ENCODE measurements around the gene RNH1. TPM values are rescaled to one million over a fixed set of nuclear protein-coding genes. Genes with fewer than 3 reads are reported as not detected.

RNH1 gene
- polyA plus RNA-seq, 1 of the 3 experiments (the other 2 are of a cell fraction) = 147 TPM

GRCh38 chr11:473962-474785, 32.9 kb downstream of the RNH1 start:
- Histone ChIP-seq H3K4me3 (ENCODE audit: low read depth in 2 of 2, low read length in 1 of 2) (no peak overlapping the region), H3K4me2 (no peak overlapping the region), H3F3A (replicated peaks; ENCODE audit: insufficient read depth) (no peaks in the 10 kb centered on the region), H3K9me3 (no peaks in the 10 kb centered on the region), H3K79me2 (ENCODE audit: insufficient read depth) (0 out of 2 replicates have a peak, but pooled peaks cover 14% of the 10 kb centered on the region), H3K9me2 (no peaks in the 10 kb centered on the region), H3K36me3 (replicated peaks in 1 of 2; ENCODE audit: control insufficient read depth in 1 of 2, insufficient read depth in 2 of 2, low read length in 1 of 2) (no peaks in the 10 kb centered on the region), H3K27ac (ENCODE audit: low read depth in 2 of 2, low read length in 1 of 2) (no peak overlapping the region), H2AFZ (ENCODE audit: low read depth) (no peak overlapping the region), H3K9ac (no peak overlapping the region), H3K27me3 (ENCODE audit: insufficient read depth) (no peaks in the 10 kb centered on the region), H3K4me1 (ENCODE audit: control insufficient read depth in 1 of 2, insufficient read depth in 2 of 2, low read depth in 1 of 2, low read length in 1 of 2) (peaks cover 0 to 3% of the 10 kb centered on the region in 2 experiments; a peak in 2 of 4 replicates), H4K20me1 (ENCODE audit: insufficient read depth) (no peaks in the 10 kb centered on the region)
- no peak for DNase-seq
- 92% methylated on average over 21 of the region's 22 CpGs for WGBS (ENCODE audit: low lambda C conversion rate)
- POLR2A ChIA-PET = no interaction called here
- TF ChIP-seq TEAD4 (IDR thresholded peaks at IDR 0.05; ENCODE audit: borderline replicate concordance, insufficient read depth) (no peak), POLR2AphosphoS5 (IDR thresholded peaks at IDR 0.05; ENCODE audit: low read depth, low read length) (no peak), JUND (IDR thresholded peaks at IDR 0.05) (no peak), YY1 (IDR thresholded peaks at IDR 0.05; ENCODE audit: low read depth) (no peak), GATA2 (CRISPR knock-in tag; IDR thresholded peaks at IDR 0.05) (no peak), EP300 (IDR thresholded peaks at IDR 0.05; ENCODE audit: borderline replicate concordance in 1 of 2, low read depth in 1 of 2, low read length in 1 of 2) (no peak), RCOR1 (IDR thresholded peaks at IDR 0.05; ENCODE audit: low read length) (no peak), NRF1 (IDR thresholded peaks at IDR 0.05; ENCODE audit: low read depth, low read length) (no peak)
- CTCF ChIA-PET = interaction anchor here (1.0 to 1.2 kb wide), 2 partner anchors 23 to 26 kb away, joined by 3 to 4 read pairs; no protein-coding TSS in a partner anchor

- no peak overlapping the region for H3K27ac ChIP-seq (ENCODE audit: low read depth in 2 of 2, low read length in 1 of 2)
- H3K4me2 ChIP-seq = no peak overlapping the region
- H3K9ac ChIP-seq = no peak overlapping the region
- no peaks in the 10 kb centered on the region for H3K27me3 ChIP-seq (ENCODE audit: insufficient read depth)
- ChIA-PET POLR2A (no interaction called here), CTCF (interaction anchor here (1.0 to 1.2 kb wide), 2 partner anchors 22 to 25 kb away, joined by 3 to 4 read pairs; no protein-coding TSS in a partner anchor)
- no peaks in the 10 kb centered on the region for H3K36me3 ChIP-seq (replicated peaks in 1 of 2; ENCODE audit: control insufficient read depth in 1 of 2, insufficient read depth in 2 of 2, low read length in 1 of 2)
- H3K9me3 ChIP-seq = no peaks in the 10 kb centered on the region
- 0 out of 2 replicates have a peak, but pooled peaks cover 16% of the 10 kb centered on the region for H3K79me2 ChIP-seq (ENCODE audit: insufficient read depth)
- H3K4me3 ChIP-seq (ENCODE audit: low read depth in 2 of 2, low read length in 1 of 2) = no peak overlapping the region
- DNase-seq = peak; percentile 32
- no peaks in the 10 kb centered on the region for H3K9me2 ChIP-seq
- H3F3A ChIP-seq (replicated peaks; ENCODE audit: insufficient read depth) = no peaks in the 10 kb centered on the region
- WGBS (ENCODE audit: low lambda C conversion rate) = 91% methylated on average over 16 of the region's 19 CpGs
- no peak for TF ChIP-seq GATA2 (CRISPR knock-in tag; IDR thresholded peaks at IDR 0.05)
- TF ChIP-seq RAD21 (IDR thresholded peaks at IDR 0.05; ENCODE audit: low read length) = no peak
- no peak for TF ChIP-seq MXI1 (IDR thresholded peaks at IDR 0.05; ENCODE audit: low read depth, low read length)
- no peaks in the 10 kb centered on the region for H4K20me1 ChIP-seq (ENCODE audit: insufficient read depth)
- no peak overlapping the region for H2AFZ ChIP-seq (ENCODE audit: low read depth)
- peaks cover 0 to 3% of the 10 kb centered on the region in 2 experiments; a peak in 2 of 4 replicates for H3K4me1 ChIP-seq (ENCODE audit: control insufficient read depth in 1 of 2, insufficient read depth in 2 of 2, low read depth in 1 of 2, low read length in 1 of 2)
Observed at GRCh38 chr11:473415-473814, 33.6 kb downstream of the RNH1 start.

GRCh38 chr11:472816-473215, 34.2 kb downstream of the RNH1 start:
- Histone ChIP-seq H3K27me3 (ENCODE audit: insufficient read depth) (no peaks in the 10 kb centered on the region), H3K36me3 (replicated peaks in 1 of 2; ENCODE audit: control insufficient read depth in 1 of 2, insufficient read depth in 2 of 2, low read length in 1 of 2) (no peaks in the 10 kb centered on the region), H3K4me3 (ENCODE audit: low read depth in 2 of 2, low read length in 1 of 2) (no peak overlapping the region), H3K27ac (ENCODE audit: low read depth in 2 of 2, low read length in 1 of 2) (no peak overlapping the region), H3K4me1 (ENCODE audit: control insufficient read depth in 1 of 2, insufficient read depth in 2 of 2, low read depth in 1 of 2, low read length in 1 of 2) (peaks cover 0 to 3% of the 10 kb centered on the region in 2 experiments; a peak in 2 of 4 replicates), H3K9me3 (no peaks in the 10 kb centered on the region), H2AFZ (ENCODE audit: low read depth) (no peak overlapping the region), H3F3A (replicated peaks; ENCODE audit: insufficient read depth) (no peaks in the 10 kb centered on the region), H3K9ac (no peak overlapping the region), H3K79me2 (ENCODE audit: insufficient read depth) (0 out of 2 replicates have a peak, but pooled peaks cover 16% of the 10 kb centered on the region), H3K4me2 (no peak overlapping the region), H3K9me2 (no peaks in the 10 kb centered on the region), H4K20me1 (ENCODE audit: insufficient read depth) (no peaks in the 10 kb centered on the region)
- ChIA-PET CTCF (interaction anchor here (1.0 kb wide), 1 partner anchor 22 kb away, joined by 4 read pairs; no protein-coding TSS in a partner anchor), POLR2A (no interaction called here)
- 94% methylated on average over 17 of the region's 28 CpGs for WGBS (ENCODE audit: low lambda C conversion rate)
- DNase-seq = peak; percentile 17
- TF ChIP-seq EP300 (IDR thresholded peaks at IDR 0.05; ENCODE audit: borderline replicate concordance in 1 of 2, low read depth in 1 of 2, low read length in 1 of 2) = no peak
- TF ChIP-seq GATA2 (CRISPR knock-in tag; IDR thresholded peaks at IDR 0.05) = no peak
- TF ChIP-seq RFX5 (IDR thresholded peaks at IDR 0.05; ENCODE audit: low read length) = no peak
- TF ChIP-seq RCOR1 (IDR thresholded peaks at IDR 0.05; ENCODE audit: low read length) = no peak
- no peak for TF ChIP-seq JUND (IDR thresholded peaks at IDR 0.05)
- TF ChIP-seq CHD2 (IDR thresholded peaks at IDR 0.05; ENCODE audit: low read length, partially characterized antibody) = no peak
- TF ChIP-seq CTCF (IDR thresholded peaks at IDR 0.05) = no peak
- no peak for TF ChIP-seq ZBTB33 (IDR thresholded peaks at IDR 0.05; ENCODE audit: borderline replicate concordance, low read depth)
- TF ChIP-seq TEAD4 (IDR thresholded peaks at IDR 0.05; ENCODE audit: borderline replicate concordance, insufficient read depth) = no peak
- no peak for TF ChIP-seq RAD21 (IDR thresholded peaks at IDR 0.05; ENCODE audit: low read length)
- no peak for TF ChIP-seq FOXJ3 (CRISPR knock-in tag; IDR thresholded peaks at IDR 0.05)

Measured in SK-N-SH (cell line).